Breast epithelium (tissue), 3 donors: ENCODE measurements around the gene LMOD1.

Experiments used
- POLR2A ChIP-seq: fragments of 450-650 bp; IDR thresholded peaks from one replicate; pipeline ENCODE4 v1.6.1; 2016; ENCODE audit warnings: antibody characterized with exemption, mild to moderate bottlenecking, moderate library complexity
- TF ChIP-seq, protein P1 (sequence below), 3 donors: fragments of 450-650 bp; IDR thresholded peaks; one replicate each; pipeline ENCODE4 v1.5.1; 2016 to 2017; ENCODE audit warnings: antibody characterized with exemption in 3 of 3, mild to moderate bottlenecking in 3 of 3, moderate library complexity in 3 of 3

- no peak for TF ChIP-seq POLR2A
- TF ChIP-seq, protein P1, sequence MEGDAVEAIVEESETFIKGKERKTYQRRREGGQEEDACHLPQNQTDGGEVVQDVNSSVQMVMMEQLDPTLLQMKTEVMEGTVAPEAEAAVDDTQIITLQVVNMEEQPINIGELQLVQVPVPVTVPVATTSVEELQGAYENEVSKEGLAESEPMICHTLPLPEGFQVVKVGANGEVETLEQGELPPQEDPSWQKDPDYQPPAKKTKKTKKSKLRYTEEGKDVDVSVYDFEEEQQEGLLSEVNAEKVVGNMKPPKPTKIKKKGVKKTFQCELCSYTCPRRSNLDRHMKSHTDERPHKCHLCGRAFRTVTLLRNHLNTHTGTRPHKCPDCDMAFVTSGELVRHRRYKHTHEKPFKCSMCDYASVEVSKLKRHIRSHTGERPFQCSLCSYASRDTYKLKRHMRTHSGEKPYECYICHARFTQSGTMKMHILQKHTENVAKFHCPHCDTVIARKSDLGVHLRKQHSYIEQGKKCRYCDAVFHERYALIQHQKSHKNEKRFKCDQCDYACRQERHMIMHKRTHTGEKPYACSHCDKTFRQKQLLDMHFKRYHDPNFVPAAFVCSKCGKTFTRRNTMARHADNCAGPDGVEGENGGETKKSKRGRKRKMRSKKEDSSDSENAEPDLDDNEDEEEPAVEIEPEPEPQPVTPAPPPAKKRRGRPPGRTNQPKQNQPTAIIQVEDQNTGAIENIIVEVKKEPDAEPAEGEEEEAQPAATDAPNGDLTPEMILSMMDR (IDR thresholded peaks at IDR 0.05) = no peak
Observed at GRCh38 chr1:201893431-201893830, 52.9 kb downstream of the LMOD1 start.
